ENCODE data around the gene POLR2E. TPM values are rescaled to one million over a fixed set of nuclear protein-coding genes. Genes with fewer than 3 reads are reported as not detected.

The POLR2E gene
- total and polyA plus RNA-seq, 2 of the 13 experiments (the other 11 are each of a cell fraction or from before 2014, with no cell fraction given): 140 to 272 TPM

DNA sequence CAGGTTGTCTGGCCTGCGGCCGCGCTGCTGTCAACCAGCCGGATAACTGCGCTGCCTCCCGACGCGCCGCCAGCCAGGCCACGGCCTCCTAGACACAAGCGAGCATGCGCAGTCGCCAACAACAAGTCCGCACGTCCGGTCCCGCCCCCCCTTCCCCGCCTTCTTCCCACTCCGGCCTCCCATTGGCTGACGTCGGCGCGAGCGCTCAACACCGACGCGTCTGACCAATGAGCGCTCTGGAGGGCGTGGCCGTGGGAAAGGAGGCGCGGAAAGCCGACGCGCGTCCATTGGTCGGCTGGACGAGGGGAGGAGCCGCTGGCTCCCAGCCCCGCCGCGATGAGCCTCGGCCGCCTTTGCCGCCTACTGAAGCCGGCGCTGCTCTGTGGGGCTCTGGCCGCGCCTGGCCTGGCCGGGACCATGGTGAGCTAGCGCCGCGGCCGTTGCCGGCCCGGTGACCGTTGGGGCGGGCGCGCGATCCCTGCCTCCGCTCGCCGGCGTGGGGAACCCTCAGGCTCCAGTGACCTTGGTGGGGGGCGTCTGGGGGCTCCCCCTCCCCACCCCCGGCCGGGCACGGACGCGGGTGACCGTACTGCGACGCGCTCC lies 8.6 kb upstream of the POLR2E start, which contains the start of gene GPX4 (continued):
- TF ChIP-seq ZBTB3 (CRISPR knock-in tag; IDR thresholded peaks at IDR 0.05; ENCODE audit: borderline replicate concordance, low read depth) (no peak), ZNF652 (CRISPR knock-in tag; IDR thresholded peaks at IDR 0.05; ENCODE audit: borderline replicate concordance, low read depth) (no peak), HHEX (CRISPR knock-in tag; IDR thresholded peaks at IDR 0.05) (no peak), PAWR (CRISPR knock-in tag; IDR thresholded peaks at IDR 0.05; ENCODE audit: borderline replicate concordance) (no peak), BATF2 (CRISPR knock-in tag; IDR thresholded peaks at IDR 0.05) (no peak), REPIN1 (CRISPR knock-in tag; IDR thresholded peaks at IDR 0.05; ENCODE audit: borderline replicate concordance, low read depth) (0 out of 2 replicates have a peak, but pooled peaks have one; percentile 36), HNRNPUL1 (IDR thresholded peaks at IDR 0.05; ENCODE audit: low read depth, low read length) (0 out of 2 replicates have a peak, but pooled peaks have one; percentile 22), RNF2 (conservative IDR thresholded peaks at IDR 0.05; ENCODE audit: low read depth) (no peak), ZNF784 (CRISPR knock-in tag; IDR thresholded peaks at IDR 0.05; ENCODE audit: borderline replicate concordance) (peak; percentile 55; the same call in 1 of the 2 replicates), ZNF749 (CRISPR knock-in tag; IDR thresholded peaks at IDR 0.05; ENCODE audit: borderline replicate concordance) (no peak; the same call in 1 of the 2 replicates), ZFP1 (CRISPR knock-in tag; IDR thresholded peaks at IDR 0.05) (no peak), KDM3A (CRISPR knock-in tag; IDR thresholded peaks at IDR 0.05; ENCODE audit: low read depth) (no peak), KLF11 (CRISPR knock-in tag; IDR thresholded peaks at IDR 0.05) (no peak), RFXANK (CRISPR knock-in tag; IDR thresholded peaks at IDR 0.05) (0 out of 2 replicates have a peak, but pooled peaks have one; percentile 51), NR2F6 (IDR thresholded peaks at IDR 0.05) (no peak), NR2F6 (CRISPR knock-in tag; IDR thresholded peaks at IDR 0.05) (no peak), POGK (CRISPR knock-in tag; conservative IDR thresholded peaks at IDR 0.05) (peak; percentile 68), TBX3 (IDR thresholded peaks at IDR 0.05; ENCODE audit: borderline replicate concordance) (no peak), ZNF367 (CRISPR knock-in tag; IDR thresholded peaks at IDR 0.05; ENCODE audit: borderline replicate concordance) (no peak), ONECUT2 (CRISPR knock-in tag; IDR thresholded peaks at IDR 0.05) (no peak)
- TF ChIP-seq, protein P1, sequence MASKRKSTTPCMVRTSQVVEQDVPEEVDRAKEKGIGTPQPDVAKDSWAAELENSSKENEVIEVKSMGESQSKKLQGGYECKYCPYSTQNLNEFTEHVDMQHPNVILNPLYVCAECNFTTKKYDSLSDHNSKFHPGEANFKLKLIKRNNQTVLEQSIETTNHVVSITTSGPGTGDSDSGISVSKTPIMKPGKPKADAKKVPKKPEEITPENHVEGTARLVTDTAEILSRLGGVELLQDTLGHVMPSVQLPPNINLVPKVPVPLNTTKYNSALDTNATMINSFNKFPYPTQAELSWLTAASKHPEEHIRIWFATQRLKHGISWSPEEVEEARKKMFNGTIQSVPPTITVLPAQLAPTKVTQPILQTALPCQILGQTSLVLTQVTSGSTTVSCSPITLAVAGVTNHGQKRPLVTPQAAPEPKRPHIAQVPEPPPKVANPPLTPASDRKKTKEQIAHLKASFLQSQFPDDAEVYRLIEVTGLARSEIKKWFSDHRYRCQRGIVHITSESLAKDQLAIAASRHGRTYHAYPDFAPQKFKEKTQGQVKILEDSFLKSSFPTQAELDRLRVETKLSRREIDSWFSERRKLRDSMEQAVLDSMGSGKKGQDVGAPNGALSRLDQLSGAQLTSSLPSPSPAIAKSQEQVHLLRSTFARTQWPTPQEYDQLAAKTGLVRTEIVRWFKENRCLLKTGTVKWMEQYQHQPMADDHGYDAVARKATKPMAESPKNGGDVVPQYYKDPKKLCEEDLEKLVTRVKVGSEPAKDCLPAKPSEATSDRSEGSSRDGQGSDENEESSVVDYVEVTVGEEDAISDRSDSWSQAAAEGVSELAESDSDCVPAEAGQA (IDR thresholded peaks at IDR 0.05; ENCODE audit: low read depth): no peak
- TF ChIP-seq, protein P1 (CRISPR knock-in tag; IDR thresholded peaks at IDR 0.05; ENCODE audit: borderline replicate concordance): no peak
